Adrenal gland (tissue), 5 donors: ENCODE data around the gene TMEM259.

Source experiments
- POLR2A ChIP-seq, 2 donors: fragments of 450-650 bp; IDR thresholded peaks; one replicate each; pipeline ENCODE4 v1.6.1; 2017; ENCODE audit warnings: antibody characterized with exemption in 2 of 2, mild to moderate bottlenecking in 2 of 2, moderate library complexity in 1 of 2
- TF ChIP-seq, protein P1 (sequence below), 6 experiments: fragments of 450-650 bp in 4 of 6; fragments of 200-600 bp in 2 of 6; sonication (generic) in 1 of 6; IDR thresholded peaks; 1 replicate in 5 of 6; 2 replicates in 1 of 6; pipeline versions ENCODE4 v1.5.1 to v1.8.0; 2016 to 2021; ENCODE audit warnings: antibody characterized with exemption in 6 of 6, mild to moderate bottlenecking in 2 of 6, moderate library complexity in 1 of 6
- donor health status: DM: no; HTN: no; CAD: no.

DNA sequence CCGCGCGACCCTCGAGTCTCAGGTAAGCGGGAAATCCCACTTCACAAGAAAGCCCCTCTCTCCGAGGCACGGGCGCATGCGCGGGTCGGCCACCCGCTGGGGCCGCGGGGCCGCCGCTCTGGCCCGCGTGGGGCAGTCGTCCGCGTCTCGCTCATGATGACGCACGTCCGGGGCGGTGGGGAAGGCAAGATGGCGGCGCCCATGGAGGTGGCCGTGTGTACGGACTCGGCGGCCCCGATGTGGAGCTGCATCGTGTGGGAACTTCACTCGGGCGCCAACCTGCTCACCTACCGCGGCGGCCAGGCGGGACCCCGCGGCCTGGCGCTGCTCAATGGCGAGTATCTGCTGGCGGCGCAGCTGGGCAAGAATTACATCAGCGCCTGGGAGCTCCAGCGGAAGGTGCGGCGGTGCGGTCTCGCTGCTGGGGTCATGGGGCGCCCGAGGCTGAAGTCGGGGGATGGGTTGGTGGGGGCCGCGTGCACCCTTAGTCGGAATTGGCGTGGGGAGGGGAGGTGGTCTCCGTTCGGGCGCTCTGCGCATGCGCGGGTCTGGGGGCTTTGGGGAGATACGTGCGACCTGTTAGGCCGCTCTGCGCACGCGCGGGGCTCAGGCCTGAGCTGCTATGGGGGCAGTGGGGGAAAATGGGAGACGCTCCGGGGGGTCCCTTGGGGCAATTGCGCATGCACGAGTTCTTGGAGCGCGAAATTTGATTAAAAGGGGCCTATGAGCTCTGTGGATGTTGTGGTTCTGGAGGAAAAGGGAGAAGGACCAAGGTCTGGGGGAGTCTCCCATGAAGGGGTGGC is 36.6 kb downstream of the TMEM259 start, which contains the start of gene WDR18:
- TF ChIP-seq, protein P1, sequence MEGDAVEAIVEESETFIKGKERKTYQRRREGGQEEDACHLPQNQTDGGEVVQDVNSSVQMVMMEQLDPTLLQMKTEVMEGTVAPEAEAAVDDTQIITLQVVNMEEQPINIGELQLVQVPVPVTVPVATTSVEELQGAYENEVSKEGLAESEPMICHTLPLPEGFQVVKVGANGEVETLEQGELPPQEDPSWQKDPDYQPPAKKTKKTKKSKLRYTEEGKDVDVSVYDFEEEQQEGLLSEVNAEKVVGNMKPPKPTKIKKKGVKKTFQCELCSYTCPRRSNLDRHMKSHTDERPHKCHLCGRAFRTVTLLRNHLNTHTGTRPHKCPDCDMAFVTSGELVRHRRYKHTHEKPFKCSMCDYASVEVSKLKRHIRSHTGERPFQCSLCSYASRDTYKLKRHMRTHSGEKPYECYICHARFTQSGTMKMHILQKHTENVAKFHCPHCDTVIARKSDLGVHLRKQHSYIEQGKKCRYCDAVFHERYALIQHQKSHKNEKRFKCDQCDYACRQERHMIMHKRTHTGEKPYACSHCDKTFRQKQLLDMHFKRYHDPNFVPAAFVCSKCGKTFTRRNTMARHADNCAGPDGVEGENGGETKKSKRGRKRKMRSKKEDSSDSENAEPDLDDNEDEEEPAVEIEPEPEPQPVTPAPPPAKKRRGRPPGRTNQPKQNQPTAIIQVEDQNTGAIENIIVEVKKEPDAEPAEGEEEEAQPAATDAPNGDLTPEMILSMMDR (IDR thresholded peaks at IDR 0.05) = peak in 4 of 6 experiments; percentile 21 to 41 (median 27)
- TF ChIP-seq POLR2A (IDR thresholded peaks at IDR 0.05) = peak; percentile 61 to 76
